H1 (cell line): Measurements from ENCODE around the gene CLIC1. TPM values are rescaled to one million over a fixed set of nuclear protein-coding genes. Genes with fewer than 3 reads are reported as not detected.

ENCODE experiments used
- CTCF ChIA-PET: fragments of 300-600 bp; sonication (Branson Sonifier 250); formaldehyde crosslinking; loops from one replicate; lab custom pipeline; 2021; ENCODE audit not compliant: partially characterized antibody; lab: Charles Lee
- POLR2A ChIA-PET: fragments of 300-600 bp; sonication (Branson Sonifier 250); formaldehyde crosslinking; loops from one replicate; lab custom pipeline; 2021; ENCODE audit warnings: inconsistent platforms; ENCODE audit not compliant: partially characterized antibody; lab: Charles Lee
- DNase-seq, 2 experiments: peaks; one replicate each; pipeline versions ENCODE4 v3.0.0 to v3.0.0-alpha.2; 2010 to 2022; ENCODE audit warnings: low spot score in 2 of 2, low read depth in 1 of 2, mixed read lengths in 1 of 2
- FAIRE-seq: peaks from 2 replicates; lab custom pipeline; 2011; peaks lifted over from hg19 to GRCh38; lab: Jason Lieb, UNC
- H2AFZ ChIP-seq: 2 replicates; pipeline ENCODE4 v1.8.1; 2012; ENCODE audit warnings: low read length, inconsistent platforms
- H2AK5ac ChIP-seq: 2 replicates; pipeline ENCODE4 v1.6.1; 2013; ENCODE audit warnings: low read depth, low read length
- H2BK120ac ChIP-seq: replicated peaks from 2 replicates; pipeline ENCODE3; 2013; ENCODE audit warnings: low read depth, low read length, inconsistent platforms
- H2BK12ac ChIP-seq: 2 replicates; pipeline ENCODE4 v1.6.1; 2013; ENCODE audit warnings: low read depth, low read length
- H2BK15ac ChIP-seq: 2 replicates; pipeline ENCODE4 v1.6.1; 2013; ENCODE audit warnings: low read length
- H2BK20ac ChIP-seq: 2 replicates; pipeline ENCODE4 v1.6.1; 2013; ENCODE audit warnings: low read length
- H2BK5ac ChIP-seq: 2 replicates; pipeline ENCODE4 v1.6.1; 2013; ENCODE audit warnings: low read depth, low read length
- H3K14ac ChIP-seq: 2 replicates; pipeline ENCODE4 v1.6.1; 2013; ENCODE audit warnings: inconsistent platforms; ENCODE audit not compliant: insufficient read length
- H3K18ac ChIP-seq: 2 replicates; pipeline ENCODE4 v1.6.1; 2013; ENCODE audit warnings: low read length; ENCODE audit errors: extremely low read depth
- H3K23ac ChIP-seq: 2 replicates; pipeline ENCODE4 v1.6.1; 2013; ENCODE audit warnings: inconsistent platforms; ENCODE audit not compliant: insufficient read length
- H3K23me2 ChIP-seq: 2 replicates; pipeline ENCODE4 v1.6.1; 2013; ENCODE audit warnings: low read depth, low read length
- H3K27ac ChIP-seq: 2 replicates; pipeline ENCODE4 v1.6.1; 2011; ENCODE audit warnings: low read depth, low read length, inconsistent platforms
- H3K27me3 ChIP-seq, 4 experiments: replicated peaks in 1 of 4; 1 replicate in 1 of 4; 2 replicates in 3 of 4; pipeline versions ENCODE4 v1.6.1 to v1.8.1; 2011 to 2013; ENCODE audit warnings: low read length in 3 of 4, mild to moderate bottlenecking in 3 of 4, inconsistent platforms in 2 of 4, mixed read lengths in 2 of 4, moderate library complexity in 1 of 4; ENCODE audit not compliant: control insufficient read depth in 3 of 4, insufficient read depth in 3 of 4; ENCODE audit errors: extremely low read depth in 1 of 4
- H3K36me3 ChIP-seq, 4 experiments: 2 replicates each; pipeline versions ENCODE4 v1.6.1 to v1.8.1; 2011 to 2013; ENCODE audit warnings: mild to moderate bottlenecking in 4 of 4, low read length in 3 of 4, moderate library complexity in 2 of 4, control low read depth in 1 of 4, inconsistent platforms in 1 of 4; ENCODE audit not compliant: insufficient read depth in 4 of 4, control insufficient read depth in 2 of 4
- H3K4ac ChIP-seq: replicated peaks from 2 replicates; pipeline ENCODE3; 2013; ENCODE audit warnings: low read length, low read depth, mixed read lengths, inconsistent platforms; ENCODE audit not compliant: insufficient read length
- H3K4me1 ChIP-seq, 4 experiments: replicated peaks in 1 of 4; 1 replicate in 1 of 4; 2 replicates in 3 of 4; pipeline versions ENCODE4 v1.6.1 to v1.8.1; 2011 to 2013; ENCODE audit warnings: low read length in 3 of 4, inconsistent platforms in 2 of 4, mixed read lengths in 1 of 4; ENCODE audit not compliant: insufficient read depth in 4 of 4, control insufficient read depth in 3 of 4
- H3K4me2 ChIP-seq, 2 experiments: 2 replicates each; pipeline versions ENCODE4 v1.6.1 to v1.8.1; 2011 to 2013; ENCODE audit warnings: low read depth in 2 of 2, low read length in 2 of 2, control low read depth in 1 of 2, inconsistent platforms in 1 of 2, mild to moderate bottlenecking in 1 of 2; ENCODE audit not compliant: insufficient read depth in 1 of 2
- H3K4me3 ChIP-seq, 4 experiments: fragments of 200-600, 300-600 bp in 1 of 4; sonication (generic), shearing (Covaris generic), sonication (Bioruptor Twin) in 1 of 4; 2 replicates each; pipeline versions ENCODE4 v1.5.1 to v1.8.1; 2011 to 2016; ENCODE audit warnings: low read length in 4 of 4, low read depth in 3 of 4, control low read depth in 2 of 4, inconsistent platforms in 2 of 4, mild to moderate bottlenecking in 2 of 4, mixed read lengths in 1 of 4, moderate library complexity in 1 of 4; ENCODE audit not compliant: insufficient read depth in 2 of 4; ENCODE audit errors: extremely low read depth in 1 of 4
- H3K56ac ChIP-seq: replicated peaks from 2 replicates; pipeline ENCODE3; 2013; ENCODE audit warnings: low read depth, mild to moderate bottlenecking, mixed read lengths, low read length, inconsistent platforms; ENCODE audit not compliant: insufficient read length
- H3K79me1 ChIP-seq: 2 replicates; pipeline ENCODE4 v1.6.1; 2013; ENCODE audit warnings: low read depth, low read length, control low read depth
- H3K79me2 ChIP-seq, 2 experiments: 2 replicates each; pipeline versions ENCODE4 v1.6.1 to v1.8.1; 2012 to 2013; ENCODE audit warnings: low read length in 2 of 2, mild to moderate bottlenecking in 2 of 2, inconsistent platforms in 1 of 2; ENCODE audit not compliant: insufficient read depth in 2 of 2, control insufficient read depth in 1 of 2
- H3K9ac ChIP-seq, 4 experiments: replicated peaks in 1 of 4; 1 replicate in 1 of 4; 2 replicates in 3 of 4; pipeline versions ENCODE4 v1.6.1 to v1.8.1; 2011 to 2013; ENCODE audit warnings: low read depth in 3 of 4, low read length in 3 of 4, control low read depth in 2 of 4, mild to moderate bottlenecking in 2 of 4, moderate library complexity in 2 of 4, inconsistent platforms in 1 of 4; ENCODE audit errors: extremely low read depth in 1 of 4
- H3K9me3 ChIP-seq, 2 experiments: 2 replicates each; pipeline versions ENCODE4 v1.6.1 to v1.8.1; 2012 to 2013; ENCODE audit warnings: mild to moderate bottlenecking in 2 of 2, moderate library complexity in 2 of 2, control low read depth in 1 of 2, inconsistent platforms in 1 of 2, low read depth in 1 of 2, low read length in 1 of 2, mixed read lengths in 1 of 2; ENCODE audit not compliant: insufficient read depth in 2 of 2
- H4K20me1 ChIP-seq, 2 experiments: replicated peaks in 1 of 2; 2 replicates each; pipeline versions ENCODE3 to v1.8.1; 2011 to 2013; ENCODE audit warnings: inconsistent platforms in 2 of 2, low read length in 2 of 2, mild to moderate bottlenecking in 1 of 2; ENCODE audit not compliant: insufficient read depth in 2 of 2, control insufficient read depth in 1 of 2
- H4K5ac ChIP-seq: 2 replicates; pipeline ENCODE4 v1.6.1; 2013; ENCODE audit warnings: low read length, low read depth, mixed read lengths, inconsistent platforms; ENCODE audit not compliant: insufficient read length
- H4K8ac ChIP-seq: 2 replicates; pipeline ENCODE4 v1.8.0; 2013; ENCODE audit warnings: mild to moderate bottlenecking, moderate library complexity, low read length, inconsistent platforms; ENCODE audit not compliant: insufficient read depth; ENCODE audit errors: extremely low read depth
- H4K91ac ChIP-seq: replicated peaks from 2 replicates; pipeline ENCODE3; 2013; ENCODE audit warnings: low read length, mixed read lengths, inconsistent platforms; ENCODE audit not compliant: insufficient read length
- ASH2L ChIP-seq: fragments of 200-600, 300-600 bp; sonication (generic); IDR thresholded peaks from one replicate; pipeline ENCODE4 v1.7.1; 2017; ENCODE audit warnings: low read length
- ATF2 ChIP-seq: IDR thresholded peaks from 2 replicates; pipeline ENCODE4 v1.6.1; 2012; ENCODE audit warnings: low read length, inconsistent platforms
- EGR1 ChIP-seq: IDR thresholded peaks from 2 replicates; pipeline ENCODE4 v1.6.1; 2011; ENCODE audit warnings: low read depth, low read length, borderline replicate concordance
- EZH2 ChIP-seq: fragments of 200-600 bp; sonication (generic); IDR thresholded peaks from 2 replicates; pipeline ENCODE4 v1.7.1; 2012; ENCODE audit warnings: low read depth, mild to moderate bottlenecking, moderate library complexity, low read length, inconsistent platforms; ENCODE audit not compliant: severe bottlenecking
- KDM5A ChIP-seq: fragments of 200-600 bp; IDR thresholded peaks from 2 replicates; pipeline ENCODE4 v1.7.1; 2012; ENCODE audit warnings: mild to moderate bottlenecking, low read length, inconsistent platforms, mixed read lengths
- SP4 ChIP-seq: IDR thresholded peaks from 2 replicates; pipeline ENCODE4 v1.6.1; 2012; ENCODE audit warnings: low read length, inconsistent platforms
- TCF12 ChIP-seq: IDR thresholded peaks from 2 replicates; pipeline ENCODE4 v1.6.1; 2011; ENCODE audit warnings: low read depth, mild to moderate bottlenecking, low read length
- YY1 ChIP-seq: IDR thresholded peaks from 2 replicates; pipeline ENCODE4 v1.6.1; 2011; ENCODE audit warnings: low read depth, mild to moderate bottlenecking, low read length
- WGBS, 2 experiments: shearing (Covaris generic) in 1 of 2; methylation state at CpG; one replicate each; pipeline versions ENCODE4 v1.1.6 to v1.1.7; 2013 to 2015; ENCODE audit warnings: low lambda C conversion rate in 2 of 2, mixed read lengths in 2 of 2, inconsistent platforms in 1 of 2, low coverage in 1 of 2, missing lambda C conversion rate in 1 of 2; ENCODE audit not compliant: insufficient replicate concordance in 2 of 2, insufficient coverage in 1 of 2, insufficient read length in 1 of 2; ENCODE audit errors: extremely low coverage in 1 of 2, missing lambda C conversion rate in 1 of 2; 5-methylcytosine and 5-hydroxymethylcytosine counted together
- polyA plus RNA-seq, 7 experiments: library from polyadenylated mRNA; depleted of rRNA in 3 of 7; stranded (reverse) in 5 of 7; unstranded in 2 of 7; fragments of >200 nt in 5 of 7; fragments of 200-250 nt in 2 of 7; gene quantifications; 1 replicate in 5 of 7; 2 replicates in 1 of 7; 4 replicates in 1 of 7; pipeline versions ENCODE4 v1.2.1 to v1.2.3, GENCODE V29; 2011 to 2013; ENCODE audit warnings: missing spikeins in 2 of 7, mixed read lengths in 2 of 7
- total RNA-seq: library from RNA; stranded (reverse); fragmentation: NEBNext Ultra II Directional; extraction: Animal tissue kit (Norgen Biotek cat#: 25700); gene quantifications from 2 replicates; pipeline ENCODE4 v1.2.1, GENCODE V29; 2021

Gene CLIC1
- total and polyA plus RNA-seq, 2 of the 8 experiments (the other 6 are each of a cell fraction or from before 2014, with no cell fraction given), result 250 to 277 TPM

- H4K20me1 ChIP-seq, result no peaks in the 10 kb centered on the region
- no peak overlapping the region for H3K4me2 ChIP-seq
- no peak overlapping the region for H2AFZ ChIP-seq
- H3K79me2 ChIP-seq, result no peaks in the 10 kb centered on the region
- FAIRE-seq, result no peak
- no peak overlapping the region for H2BK120ac ChIP-seq
- H3K56ac ChIP-seq, result no peak overlapping the region
- H2BK20ac ChIP-seq, result no peak overlapping the region
- no peak overlapping the region for H3K14ac ChIP-seq
- H3K23ac ChIP-seq, result no peak overlapping the region
- H3K4me3 ChIP-seq, result no peak overlapping the region
- 87% methylated on average over 6 of the region's 6 CpGs; no CpG with 5 or more reads in 1 of the 2 experiments for WGBS, 2 experiments
- no peaks in the 10 kb centered on the region for H3K4me1 ChIP-seq
- H3K9me3 ChIP-seq, result no peaks in the 10 kb centered on the region
- H4K5ac ChIP-seq, result no peak overlapping the region
- H4K91ac ChIP-seq, result no peak overlapping the region
- DNase-seq, result no peak
- H3K23me2 ChIP-seq, result no peaks in the 10 kb centered on the region
- no peaks in the 10 kb centered on the region for H3K79me1 ChIP-seq
- H2AK5ac ChIP-seq, result no peak overlapping the region
- H4K8ac ChIP-seq, result no peak overlapping the region
- CTCF ChIA-PET, result interaction anchor here (0.7 to 2.5 kb wide), 12 partner anchors 14 to 259 kb away, joined by 3 to 10 read pairs (median 3); partner anchors contain the start of genes GPANK1 and VARS1
- no peak overlapping the region for H2BK5ac ChIP-seq
- no peak overlapping the region for H3K9ac ChIP-seq
- H3K4ac ChIP-seq, result no peak overlapping the region
- H3K27ac ChIP-seq, result no peak overlapping the region
- TF ChIP-seq EZH2, result no peak
- no peak for TF ChIP-seq ASH2L
- no peak for TF ChIP-seq TCF12
- no peak for TF ChIP-seq ATF2
- no peak for TF ChIP-seq SP4
- TF ChIP-seq KDM5A, result no peak
- no peak for TF ChIP-seq EGR1
- no peak for TF ChIP-seq YY1
- POLR2A ChIA-PET, result interaction anchor here (0.9 to 6.6 kb wide), 10 partner anchors 10 to 147 kb away, joined by 3 to 33 read pairs (median 4); partner anchors contain the start of genes ABHD16A, ATP6V1G2, BAG6 and C6orf47
- H2BK15ac ChIP-seq, result no peak overlapping the region
- no peaks in the 10 kb centered on the region for H3K27me3 ChIP-seq
- H3K18ac ChIP-seq, result no peak overlapping the region
- H2BK12ac ChIP-seq, result no peak overlapping the region
- peaks cover 1 to 20% (median 14%) of the 10 kb centered on the region in 4 experiments; a peak in 5 of 8 replicates for H3K36me3 ChIP-seq
Measured at GRCh38 chr6:31693535-31693934, 42.8 kb downstream of the CLIC1 start.
